NCI-H510A (cell line): ENCODE results near the gene MACF1.
A peak's percentile ranks its signal among the peaks of the same experiment; 100 is the strongest.

Experiments
- DNase-seq: peaks from one replicate; lab custom pipeline; 2025; lab: John Stamatoyannopoulos, UW

Gene MACF1

DNA sequence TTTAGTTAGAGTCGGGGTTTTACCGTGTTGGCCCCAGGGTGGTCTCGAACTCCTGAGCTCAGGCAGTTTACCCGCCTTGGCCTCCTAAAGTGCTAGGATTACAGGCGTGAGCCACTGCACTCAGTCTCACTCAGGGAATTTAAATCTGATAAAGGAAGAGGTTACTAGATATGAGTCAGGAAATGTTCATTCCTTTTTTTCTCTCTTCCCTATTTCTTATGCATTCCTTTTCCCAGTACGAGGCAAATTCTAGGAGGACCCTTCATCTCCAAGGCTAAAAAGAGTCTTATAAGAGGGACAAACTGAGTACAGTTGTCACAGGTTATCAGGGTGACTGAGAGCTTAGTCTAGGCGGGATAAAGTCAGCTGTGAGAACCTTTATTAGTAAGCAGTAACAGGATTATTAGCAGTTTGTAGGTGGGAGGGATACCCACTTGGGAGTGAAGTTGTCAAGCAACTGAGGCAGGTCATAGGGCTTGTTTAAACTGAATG is 9.1 kb downstream of the MACF1 start:
- DNase-seq, result no peak

DNA sequence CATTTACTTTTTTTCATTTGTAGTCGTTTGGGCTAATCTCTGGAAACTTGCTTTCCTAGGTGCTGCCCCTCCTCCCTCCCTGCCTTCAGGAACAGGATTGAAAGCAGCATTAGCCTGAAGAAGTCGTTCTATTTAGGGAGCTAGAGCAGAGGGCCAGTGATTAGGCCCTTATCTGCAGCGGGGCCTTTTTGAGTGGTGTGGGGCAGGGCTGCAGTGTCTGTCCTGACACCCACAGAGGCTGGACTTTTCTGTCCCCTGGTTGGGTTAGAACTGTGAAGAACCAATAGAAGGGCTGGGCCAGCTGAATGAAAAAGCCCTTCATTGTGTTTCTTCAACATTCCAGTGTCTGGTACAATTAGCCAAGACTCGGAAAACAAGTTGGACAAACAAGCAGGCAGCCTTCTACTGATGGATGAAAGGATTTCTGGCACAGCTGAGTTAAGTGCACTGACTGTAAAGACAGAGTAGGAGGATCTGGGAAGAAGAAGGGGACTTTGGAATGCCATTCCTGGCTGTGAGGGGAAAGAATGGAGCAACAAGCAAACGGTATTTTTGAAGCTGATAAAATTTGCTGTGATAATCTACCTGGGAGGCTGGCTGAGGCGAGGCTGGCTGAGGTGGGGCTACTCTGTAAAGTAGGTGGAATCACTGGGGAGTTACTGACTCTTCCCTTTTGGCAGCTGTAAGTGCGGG is 9.7 kb downstream of the MACF1 start:
- no peak for DNase-seq

DNA sequence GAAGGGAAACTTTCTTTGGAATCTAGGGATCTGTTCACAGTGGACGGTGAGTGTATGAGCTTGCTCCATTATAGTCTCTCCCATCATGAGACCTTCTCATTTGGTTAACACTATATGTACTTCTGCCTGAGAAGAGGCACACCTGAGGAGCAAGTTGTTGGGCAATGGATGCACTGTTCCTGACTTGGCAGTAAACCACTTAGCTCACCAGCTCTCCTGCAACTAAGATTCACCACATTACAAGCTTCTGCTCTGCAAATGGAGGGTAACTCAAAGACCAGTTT is 10.2 kb downstream of the MACF1 start:
- no peak for DNase-seq

DNA sequence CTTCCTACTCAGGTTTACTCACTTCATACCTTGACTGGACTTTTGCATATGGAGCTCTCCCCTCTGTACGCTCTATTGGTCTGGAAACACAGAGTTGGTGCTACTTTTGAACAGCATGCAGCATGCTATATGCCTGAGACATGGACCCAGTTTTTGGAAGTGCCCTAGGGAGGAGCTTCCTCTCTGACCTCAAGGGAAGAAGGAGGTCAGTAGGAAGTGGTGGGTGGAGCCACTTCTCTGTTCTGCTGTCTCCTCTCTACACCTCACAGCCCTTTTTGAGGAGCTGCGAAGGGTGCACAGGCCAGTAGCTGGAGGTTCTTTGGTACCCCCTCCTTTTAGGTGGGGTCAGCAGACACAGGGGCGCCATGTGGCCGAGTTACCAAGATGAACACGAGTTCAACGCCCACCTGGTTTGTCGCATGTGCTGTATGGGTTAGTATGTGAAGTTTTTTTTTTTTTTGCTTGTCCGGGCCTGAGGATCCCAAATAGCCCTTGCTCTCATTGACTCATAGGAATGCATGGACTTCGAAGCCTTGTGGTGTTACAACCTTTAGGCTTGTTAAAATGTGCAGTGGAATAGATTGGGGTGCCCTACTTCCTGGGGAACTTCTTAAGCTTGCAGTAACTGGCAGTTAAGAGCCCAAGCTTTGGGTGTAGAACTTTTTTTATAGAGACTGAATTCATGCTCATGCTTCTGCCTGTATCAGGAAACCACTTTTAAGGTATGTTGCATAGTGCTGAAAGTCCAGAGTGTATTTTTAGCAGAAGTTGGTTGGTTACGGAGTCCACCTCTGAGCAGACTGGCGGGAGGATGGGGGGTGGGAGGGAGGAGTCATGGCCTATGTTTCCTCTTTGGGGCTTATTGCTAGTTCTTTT is 10.7 kb downstream of the MACF1 start:
- no peak for DNase-seq

DNA sequence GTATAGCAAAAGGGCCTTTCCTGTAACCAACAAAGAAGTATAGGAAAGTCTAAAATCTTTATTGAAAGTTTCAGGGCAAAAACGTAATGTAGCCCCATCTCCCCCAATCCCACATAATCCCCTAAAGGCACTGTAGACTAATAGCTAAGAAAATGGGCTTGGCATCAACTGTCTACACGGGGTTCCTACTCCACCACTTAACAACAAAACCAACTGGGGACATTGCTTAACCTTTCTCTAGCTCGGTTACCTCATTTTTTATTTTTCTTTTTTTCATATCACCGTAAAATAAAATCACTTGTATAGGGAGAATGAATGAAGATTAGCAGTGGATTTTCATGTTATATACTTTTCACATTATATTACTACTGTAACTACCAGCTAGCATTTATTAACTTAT is 12.3 kb downstream of the MACF1 start:
- no peak for DNase-seq

DNA sequence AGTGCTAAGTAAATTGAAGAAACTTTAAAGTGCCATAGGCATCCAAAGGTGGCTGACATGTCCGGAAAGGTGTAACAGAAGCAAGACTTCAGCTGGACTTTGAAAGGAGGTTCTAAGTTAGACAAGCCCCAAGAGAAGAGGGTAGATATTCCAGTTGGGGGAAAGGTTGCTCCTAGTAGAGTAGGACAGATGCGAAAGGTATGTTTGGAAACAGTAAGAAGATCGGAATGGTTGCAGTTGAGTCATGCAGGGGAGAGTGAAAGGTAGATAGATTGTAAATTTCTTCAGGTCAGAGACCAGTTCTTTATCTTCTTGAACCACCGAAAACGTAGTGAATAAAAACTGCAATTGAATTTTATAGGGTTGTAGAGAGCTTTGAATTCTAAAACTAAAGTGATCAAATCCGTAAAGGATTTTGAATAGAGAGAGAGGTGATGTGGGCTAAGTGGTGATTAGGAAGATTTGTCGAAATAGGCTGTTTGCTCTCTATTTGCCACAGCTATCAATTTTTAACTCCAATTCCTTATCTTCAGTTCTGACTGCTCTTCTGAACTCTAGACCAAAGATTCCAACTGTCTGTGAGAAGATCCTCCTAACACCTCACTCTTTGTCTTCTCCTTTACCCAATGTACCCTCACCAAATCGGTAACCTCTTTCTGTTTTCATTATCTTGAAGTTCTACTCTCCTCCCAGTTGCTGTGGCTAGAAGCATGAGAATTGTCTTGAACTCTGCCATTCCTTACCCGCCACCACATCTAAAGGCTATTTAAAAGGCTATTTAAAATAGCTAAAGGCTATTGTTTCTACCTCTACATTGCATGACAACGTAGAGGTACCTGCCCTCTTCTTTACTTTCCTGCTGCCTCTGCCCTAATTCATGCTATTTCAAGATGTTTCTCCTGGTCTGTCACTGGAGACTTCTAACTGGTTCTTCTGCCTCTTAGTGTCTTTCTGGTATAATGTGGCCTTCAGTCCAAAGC is 16.7 kb downstream of the MACF1 start:
- DNase-seq, result no peak

DNA sequence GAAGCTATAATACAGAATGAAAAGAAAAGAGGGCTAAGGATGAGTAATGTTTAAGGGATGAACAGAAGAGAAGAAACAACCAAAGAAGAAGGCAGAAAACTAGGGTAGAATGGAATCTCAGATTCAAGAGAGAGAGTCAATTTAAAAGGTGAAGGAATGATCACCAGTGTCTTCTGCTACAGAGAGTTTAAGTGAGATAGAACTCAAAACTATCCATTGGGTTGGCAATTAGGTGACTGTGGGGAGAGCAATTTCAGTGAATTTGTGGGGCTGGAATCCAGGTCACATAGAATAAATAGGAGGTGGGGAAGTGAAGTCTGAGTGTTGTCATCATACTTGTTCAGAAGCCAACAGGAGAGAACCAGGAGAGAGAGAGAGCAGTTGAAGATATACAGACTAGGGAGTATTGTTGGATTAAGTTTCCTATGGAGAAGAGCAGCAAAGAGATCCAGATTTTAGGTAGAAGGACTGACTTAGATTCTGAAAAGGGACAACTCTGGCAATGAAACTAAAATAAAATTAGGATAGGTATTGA is 19.9 kb downstream of the MACF1 start:
- DNase-seq, result no peak

DNA sequence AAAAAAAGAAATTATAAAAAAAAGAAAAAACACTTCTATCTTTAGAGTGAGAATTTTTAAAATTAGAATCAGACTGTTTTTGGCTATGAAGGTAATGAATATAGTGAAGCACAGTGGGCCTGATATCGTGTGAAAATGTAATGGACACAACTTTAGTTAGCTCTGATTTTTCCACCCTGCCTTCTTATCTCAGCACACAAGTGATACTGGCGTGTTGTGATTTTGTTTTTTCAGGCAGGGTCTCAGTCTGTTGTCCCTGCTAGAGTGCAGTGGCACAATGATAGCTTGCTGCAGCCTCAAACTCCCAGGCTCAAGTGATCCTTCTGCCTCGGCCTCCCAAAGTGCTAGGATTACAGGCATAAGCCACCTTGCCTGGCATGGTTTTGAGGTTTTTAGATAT is 22.3 kb downstream of the MACF1 start:
- no peak for DNase-seq

DNA sequence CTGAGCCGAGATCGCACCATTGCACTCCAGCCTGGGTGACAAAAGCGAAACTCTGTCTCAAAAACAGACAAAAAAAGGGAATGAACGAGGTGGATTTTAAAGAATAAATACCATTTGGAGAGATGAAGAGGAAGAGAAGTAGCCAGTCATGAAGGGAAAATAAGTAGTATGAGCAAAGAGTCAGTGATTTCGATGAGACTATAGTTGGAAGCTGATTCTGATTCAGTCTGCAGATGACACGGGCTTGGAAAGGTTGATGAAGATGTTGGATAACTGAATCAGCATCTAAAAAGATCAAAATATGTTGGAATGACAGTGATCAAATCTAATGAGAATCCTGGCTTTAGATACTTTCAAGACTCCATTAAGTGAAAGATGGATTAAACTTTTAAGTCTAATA is 23.8 kb downstream of the MACF1 start:
- no peak for DNase-seq

DNA sequence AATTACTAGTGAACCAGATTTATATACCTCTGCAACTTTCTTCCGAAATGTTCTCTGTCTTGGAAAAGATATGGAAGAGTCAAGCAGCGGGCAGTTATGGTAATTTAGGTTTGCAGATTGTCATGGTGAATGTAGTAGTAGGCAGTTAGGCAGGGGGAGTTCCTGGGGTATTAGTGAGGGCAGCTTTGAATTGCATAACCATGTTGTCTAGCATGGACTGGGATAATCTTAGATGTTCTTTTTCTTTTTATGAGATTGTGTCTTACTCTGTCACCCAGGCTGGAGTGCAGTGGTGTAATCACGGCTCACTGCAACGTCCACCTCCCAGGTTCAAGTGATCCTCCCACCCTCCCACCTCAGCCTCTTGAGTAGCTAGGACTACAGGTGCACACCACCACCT is 25.0 kb downstream of the MACF1 start:
- DNase-seq, result no peak

DNA sequence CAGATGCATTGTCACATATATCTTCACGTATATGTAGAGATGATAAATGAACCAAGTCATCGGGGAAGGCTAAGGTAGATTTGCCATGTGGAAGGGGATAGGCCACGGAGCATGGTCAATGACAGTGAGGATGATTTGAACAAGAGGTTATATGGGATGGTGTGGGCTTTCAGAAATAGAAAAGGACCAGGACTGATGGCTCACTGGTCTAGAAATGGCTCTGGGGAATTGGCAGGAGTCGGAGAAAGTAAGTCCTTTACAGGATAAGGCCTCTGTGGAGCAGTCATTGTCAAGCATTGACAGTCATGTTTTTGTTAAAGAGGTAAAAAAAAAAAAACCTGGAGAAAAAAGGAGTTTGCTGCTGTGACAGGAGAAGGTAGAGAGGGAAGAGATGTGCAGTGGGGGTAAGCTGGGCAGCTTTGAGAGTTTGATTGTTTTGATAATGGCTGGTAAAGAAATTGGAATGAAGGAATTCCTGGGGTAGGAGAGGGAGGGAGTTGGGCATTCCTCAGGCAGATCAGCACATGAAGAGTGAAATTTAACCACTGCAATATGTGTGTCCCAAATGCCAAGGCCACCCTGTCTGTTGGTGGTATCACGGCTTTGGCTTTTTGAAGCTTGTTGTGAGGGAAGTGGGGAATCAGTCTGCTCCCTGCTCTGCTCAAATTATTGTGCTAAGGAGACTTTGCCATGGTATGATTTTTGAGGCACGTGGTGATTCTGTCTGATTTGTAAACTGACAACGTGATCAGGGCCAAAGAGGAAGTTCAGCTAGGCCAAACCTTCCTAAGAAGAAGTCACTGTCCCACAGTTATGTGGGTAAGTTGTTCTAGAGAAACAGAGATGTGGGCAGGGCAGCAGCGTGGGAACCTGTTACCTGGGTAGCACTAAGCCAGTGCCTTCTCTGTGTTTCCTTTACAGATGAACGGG is 26.0 kb downstream of the MACF1 start:
- DNase-seq, result no peak

DNA sequence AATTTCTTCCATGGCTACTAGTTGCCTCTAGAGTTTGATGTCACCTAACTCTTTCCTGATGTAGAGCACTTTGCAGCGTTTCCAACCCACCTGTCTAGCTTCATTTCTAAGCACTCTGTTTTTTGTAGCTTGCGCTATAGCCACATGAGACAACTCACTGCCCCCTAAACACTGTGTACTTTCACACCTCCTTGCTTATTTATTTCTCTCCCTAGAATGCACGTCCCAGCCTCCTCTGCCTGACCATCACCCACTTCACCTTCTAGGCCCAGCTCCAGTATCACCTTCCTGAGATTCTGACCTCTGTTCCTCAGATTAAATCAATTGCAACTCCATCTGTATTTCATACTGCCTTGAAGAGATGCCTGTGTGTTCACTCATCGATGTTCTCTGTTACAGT is 32.5 kb downstream of the MACF1 start:
- DNase-seq, result no peak

DNA sequence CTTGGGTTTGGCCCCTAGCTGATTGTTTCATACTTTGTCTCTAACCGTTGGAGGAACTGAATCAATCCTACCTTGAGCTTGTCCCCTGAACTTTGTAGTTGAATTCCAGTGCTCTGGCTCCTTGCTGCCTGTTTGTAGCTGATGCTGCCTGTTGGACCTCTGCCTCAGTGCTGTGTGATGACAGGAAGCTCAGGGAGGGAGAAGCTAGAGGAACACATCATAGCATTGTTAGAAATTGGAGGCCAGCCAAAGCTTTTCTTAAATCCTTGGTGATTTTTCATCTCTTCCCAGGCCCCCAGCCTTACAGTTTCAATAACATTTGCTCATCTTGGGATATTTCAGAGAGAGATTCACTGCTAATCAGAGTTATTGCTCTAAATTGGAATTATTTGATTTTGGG is 34.0 kb downstream of the MACF1 start:
- DNase-seq, result no peak

DNA sequence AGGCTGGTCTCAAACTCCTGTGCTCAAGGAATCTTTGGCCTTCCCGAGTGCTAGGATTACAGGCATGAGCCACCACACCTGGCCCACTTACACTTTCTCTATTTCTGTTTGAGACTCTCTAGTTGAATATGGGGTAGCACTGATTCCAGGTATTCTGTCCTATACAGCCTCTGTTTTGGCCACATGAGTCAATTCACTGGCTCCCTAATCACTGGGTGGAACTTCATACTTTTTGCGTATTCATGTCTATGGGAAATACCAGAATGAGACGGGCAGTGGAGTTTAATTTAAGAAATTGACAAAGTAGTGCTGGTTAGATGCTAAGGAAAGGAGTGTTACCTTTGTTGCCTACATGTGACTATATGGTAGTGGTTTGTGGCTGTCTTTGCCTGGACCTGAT is 35.5 kb downstream of the MACF1 start:
- no peak for DNase-seq

DNA sequence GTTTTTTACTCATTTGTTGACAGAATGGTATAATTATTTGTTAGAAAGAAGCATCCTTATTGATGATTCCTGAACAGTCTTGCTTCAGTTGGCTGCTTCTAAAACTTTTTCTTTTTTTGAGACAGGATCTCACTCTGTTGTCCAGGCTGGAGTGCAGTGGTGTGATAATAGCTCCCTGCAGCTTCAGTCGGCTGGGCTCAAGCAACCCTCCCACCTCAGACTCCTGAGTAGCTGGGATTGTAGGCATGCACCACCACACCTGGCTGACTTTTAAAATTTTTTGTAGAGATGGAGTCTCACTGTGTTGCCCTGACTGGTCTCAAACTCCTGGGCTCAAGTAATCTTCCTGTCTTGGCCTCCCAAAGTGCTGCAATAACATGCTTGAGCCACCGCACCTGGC is 38.8 kb downstream of the MACF1 start:
- no peak for DNase-seq

DNA sequence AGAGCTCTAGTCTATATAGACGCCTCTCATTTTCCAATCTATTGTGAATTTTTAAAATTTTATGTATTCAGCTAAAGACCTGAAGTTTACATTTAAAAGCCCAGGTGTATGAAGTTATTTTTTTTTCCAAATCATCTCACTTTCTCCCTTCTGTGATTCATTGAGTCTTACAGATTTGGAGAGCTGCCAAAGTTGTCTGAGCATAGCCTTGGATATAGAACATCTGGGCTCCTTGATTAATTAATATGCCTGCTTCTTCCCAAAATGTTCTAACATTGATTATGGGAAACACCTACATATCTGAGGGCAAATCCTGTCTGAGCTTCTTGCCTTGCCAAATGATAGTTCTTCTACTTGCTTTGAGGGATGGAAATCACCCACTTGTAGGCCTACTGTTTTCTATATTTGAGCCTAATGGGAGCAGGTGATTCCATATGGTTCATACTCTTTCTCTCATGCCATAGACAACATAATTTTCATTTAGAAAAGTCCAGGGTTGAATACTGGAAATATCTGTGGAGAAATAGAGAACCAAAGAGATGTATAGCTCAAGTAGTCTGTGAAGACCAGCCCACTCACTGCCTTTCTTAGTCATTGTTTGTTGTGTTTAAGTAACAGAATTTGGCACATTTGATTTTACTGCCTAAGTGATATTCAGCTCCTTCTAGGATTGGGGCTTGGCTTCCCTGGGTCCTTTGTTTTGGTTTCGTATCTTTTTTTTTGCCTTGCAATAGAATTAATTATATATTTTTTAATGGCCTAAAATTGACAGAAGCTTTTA is 46.2 kb downstream of the MACF1 start:
- DNase-seq, result no peak

DNA sequence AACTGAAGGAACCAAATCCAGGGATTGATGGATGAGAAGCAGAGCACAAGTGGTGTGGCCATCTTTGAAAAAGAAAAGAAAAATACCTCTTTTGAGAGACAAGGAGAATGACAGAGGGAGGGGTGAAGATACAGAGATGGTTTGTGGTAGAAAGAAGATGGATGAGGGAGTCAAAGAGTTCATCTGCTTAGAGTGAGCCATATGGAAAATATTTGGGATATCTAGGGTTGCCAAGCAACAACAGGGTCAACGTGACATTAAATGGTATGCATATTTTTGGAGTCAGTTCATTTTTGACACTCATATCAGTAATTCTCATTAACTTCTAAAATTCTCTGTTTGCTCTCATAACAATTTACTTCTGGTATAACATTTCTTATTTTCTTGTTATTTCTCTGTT is 50.7 kb downstream of the MACF1 start:
- no peak for DNase-seq

DNA sequence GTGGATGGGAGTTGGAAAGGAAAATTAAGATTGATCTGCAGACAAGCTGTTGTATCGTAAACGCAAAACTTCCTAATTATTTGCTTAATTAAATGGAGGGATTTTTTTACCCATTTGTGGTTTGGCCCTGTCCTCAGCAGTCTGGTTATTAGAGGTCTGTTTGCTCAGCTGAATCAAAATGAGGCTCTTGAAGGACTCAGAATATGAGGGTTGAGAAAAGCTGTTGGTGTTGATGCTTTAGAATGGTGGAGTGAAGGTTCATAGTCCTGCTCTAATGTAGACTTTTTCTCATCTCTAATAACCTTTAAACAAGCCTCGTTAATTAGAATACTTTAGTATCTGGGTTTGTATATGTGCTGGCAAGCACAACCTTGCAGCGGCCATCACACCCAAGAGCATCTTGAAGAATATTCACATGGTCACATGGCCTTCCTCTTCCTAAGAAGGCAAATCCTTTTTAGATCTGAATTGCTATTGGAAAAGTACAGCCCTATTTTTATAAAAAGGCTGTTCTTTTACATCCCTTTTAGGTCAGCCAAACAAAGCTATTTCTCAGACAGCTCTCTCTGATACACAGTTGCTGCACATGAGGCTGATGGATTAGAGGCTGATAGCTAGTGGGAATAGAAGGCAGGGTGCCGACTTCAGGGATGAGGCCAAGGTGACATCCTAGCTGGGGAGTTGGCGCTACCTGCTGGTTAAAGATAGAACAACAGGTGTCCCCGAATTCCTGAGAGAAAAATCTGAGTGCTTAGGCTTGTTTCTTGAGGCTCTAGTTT is 53.8 kb downstream of the MACF1 start:
- DNase-seq, result peak; percentile 96

DNA sequence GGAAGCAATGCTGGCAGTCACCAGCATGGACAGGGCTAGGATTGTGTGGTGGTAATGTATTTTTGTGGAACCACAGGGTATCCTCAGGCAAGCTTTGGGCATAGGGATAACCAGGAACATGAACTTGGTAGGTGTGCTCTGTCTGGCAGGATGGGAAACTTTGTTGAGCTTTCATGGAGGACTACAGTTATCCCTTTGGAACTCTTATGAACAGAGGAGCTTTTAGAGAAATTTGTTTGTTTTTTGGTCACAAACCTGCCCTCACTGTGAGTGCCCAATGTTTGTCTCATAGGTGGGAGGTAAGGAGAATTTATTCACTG is 54.4 kb downstream of the MACF1 start:
- DNase-seq, result no peak
